EL (cell line): ENCODE measurements around the gene PPIA.

Experiments used
- DNase-seq: peaks from one replicate; pipeline ENCODE4 v3.0.0-alpha.2; 2016

The PPIA gene

DNA sequence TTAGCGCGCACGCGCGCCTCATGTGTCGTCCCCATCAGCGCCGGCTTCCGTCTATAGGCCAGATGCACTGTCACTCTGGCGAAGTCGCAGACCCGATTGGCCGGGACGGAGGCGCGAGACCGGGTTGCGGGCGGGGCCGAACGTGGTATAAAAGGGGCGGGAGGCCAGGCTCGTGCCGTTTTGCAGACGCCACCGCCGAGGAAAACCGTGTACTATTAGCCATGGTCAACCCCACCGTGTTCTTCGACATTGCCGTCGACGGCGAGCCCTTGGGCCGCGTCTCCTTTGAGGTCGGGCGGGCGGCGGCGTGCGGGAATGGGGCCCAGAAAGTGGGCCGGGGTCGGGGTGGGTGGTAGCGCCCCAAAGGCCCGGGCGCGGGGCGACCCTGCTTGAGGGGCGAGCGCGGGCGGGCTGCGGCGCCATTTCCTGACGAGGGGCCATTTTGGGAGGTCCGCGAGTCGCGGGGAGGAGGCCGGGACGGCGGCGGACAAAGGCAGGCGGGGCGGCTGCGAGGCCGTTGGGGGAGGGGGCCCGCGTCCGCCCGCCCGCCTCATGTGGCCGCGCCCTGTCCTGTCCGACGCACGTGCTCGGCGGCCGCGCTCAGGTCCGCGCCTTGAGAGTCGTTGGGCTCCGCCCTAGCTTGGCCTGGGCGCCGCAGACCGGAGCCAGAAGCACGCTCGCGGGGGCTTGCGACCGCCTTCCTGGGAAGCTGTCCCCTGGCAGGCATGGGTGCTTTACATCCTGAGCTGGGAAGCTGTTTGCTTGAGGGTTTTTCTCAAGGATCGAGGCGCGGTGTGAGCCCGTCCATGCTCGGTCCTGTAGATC, at the start of gene PPIA:
TSS of gene PPIA (plus strand) at position 178 of the 825 bp plus-strand sequence. CDS start at position 222, 44 bp downstream.
- DNase-seq: peak; percentile 99

DNA sequence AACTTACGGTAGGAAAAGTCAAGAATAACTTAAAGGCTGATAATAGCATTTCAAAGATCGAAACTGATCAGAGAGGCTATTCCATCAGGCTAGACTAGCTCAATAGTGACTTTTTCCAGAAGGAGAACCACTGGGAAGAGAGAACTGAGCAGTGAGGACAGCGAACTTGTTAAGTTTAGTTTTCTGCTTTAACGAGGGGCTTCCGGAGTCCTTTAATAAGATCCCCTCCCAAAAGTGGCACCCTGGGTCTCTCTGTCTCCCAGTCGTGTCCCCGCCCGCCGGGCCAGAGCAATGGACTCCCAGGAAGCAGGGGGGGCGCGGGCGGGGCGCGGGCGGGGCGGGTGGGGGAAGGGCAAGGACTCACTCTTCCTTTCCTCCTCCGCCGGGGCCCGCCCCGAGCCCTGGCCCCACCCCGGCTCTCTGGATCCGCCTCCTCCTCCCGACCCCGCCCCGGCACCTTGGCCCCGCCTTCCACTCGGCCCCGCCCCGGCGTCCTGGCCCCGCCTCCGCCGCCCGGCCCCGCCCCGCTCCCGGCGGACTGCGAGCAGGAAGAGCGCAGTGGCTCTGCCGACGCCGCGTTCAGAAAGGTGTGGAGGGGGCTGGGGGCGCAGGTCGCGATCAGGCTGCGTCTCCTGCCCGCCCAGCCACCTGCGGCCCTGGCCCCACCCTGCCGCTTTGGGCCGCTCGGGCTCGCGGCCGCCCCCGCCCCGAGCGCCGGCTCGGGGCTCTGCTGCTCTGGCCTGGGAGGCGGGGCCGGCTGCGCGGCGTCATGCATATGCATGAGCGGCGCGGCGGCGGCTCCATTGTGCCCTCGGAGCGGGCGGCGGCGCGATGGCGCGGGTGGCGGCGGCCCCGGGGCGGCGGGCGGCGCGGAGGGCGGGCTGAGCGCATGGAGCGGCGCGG, 48.2 kb upstream of the PPIA start, which contains the start of gene ZMIZ2:
TSS of gene ZMIZ2 (plus strand) at position 803 of the 903 bp plus-strand sequence. CDS start 7,403 bp downstream, outside the sequence.
- peak; percentile 88 for DNase-seq

DNA sequence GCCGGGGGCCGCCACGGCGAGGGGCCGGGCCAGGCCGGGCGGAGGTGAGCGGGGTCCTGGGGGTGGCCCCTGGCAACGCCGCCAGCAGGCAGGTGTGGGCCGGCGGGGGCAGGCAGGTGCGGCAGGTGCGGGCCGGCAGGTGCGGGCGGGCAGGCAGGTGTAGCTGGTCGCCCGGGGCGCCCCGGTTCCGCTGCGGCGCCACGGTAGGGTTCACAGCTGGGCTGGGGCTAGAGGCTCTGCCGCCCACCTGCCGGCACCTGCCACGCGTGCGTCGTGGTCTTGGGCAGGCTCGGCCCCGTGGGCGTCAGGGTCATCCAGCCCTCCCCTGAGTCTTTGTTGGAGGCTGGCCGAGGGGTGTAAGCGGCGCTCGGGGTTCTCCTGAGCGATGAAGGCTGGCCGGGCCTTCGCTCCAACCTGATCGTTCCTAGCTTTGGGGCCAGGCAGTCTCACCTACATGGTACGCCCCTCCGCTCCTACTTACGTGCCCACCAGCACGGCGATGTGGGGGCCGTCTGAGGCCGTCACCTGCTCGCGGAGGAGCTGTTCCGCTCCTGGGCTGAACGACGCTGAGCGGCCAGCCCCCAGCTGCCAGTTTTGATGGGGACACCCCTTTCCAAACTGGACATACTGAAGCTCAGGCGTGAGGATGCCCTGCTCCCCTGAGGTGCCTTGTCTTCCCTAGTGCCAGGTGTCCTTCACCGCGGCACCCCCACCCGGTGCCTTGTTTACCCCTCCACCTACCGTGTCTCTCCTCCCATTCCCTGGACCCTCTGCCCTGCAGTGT, 47.3 kb upstream of the PPIA start:
- no peak for DNase-seq

DNA sequence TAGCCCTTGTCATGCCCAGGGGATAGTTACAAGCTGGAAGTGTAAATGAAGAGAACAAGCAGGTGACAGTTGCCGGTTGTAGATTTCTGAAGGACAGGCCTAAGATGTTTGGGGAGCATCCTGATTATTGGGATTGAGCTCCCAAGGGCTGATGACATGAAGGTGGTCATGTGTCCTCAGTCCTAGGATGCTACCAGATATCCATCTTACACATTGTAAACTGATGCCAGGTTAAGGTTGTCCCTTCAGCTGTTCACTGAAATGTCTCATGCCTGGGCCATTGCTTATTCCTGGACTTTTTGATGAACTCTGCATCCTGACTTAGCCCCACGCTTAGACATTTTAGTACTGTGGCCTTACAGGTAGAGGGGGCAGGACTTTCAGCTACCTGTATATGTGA, 46.5 kb upstream of the PPIA start:
- DNase-seq: no peak

DNA sequence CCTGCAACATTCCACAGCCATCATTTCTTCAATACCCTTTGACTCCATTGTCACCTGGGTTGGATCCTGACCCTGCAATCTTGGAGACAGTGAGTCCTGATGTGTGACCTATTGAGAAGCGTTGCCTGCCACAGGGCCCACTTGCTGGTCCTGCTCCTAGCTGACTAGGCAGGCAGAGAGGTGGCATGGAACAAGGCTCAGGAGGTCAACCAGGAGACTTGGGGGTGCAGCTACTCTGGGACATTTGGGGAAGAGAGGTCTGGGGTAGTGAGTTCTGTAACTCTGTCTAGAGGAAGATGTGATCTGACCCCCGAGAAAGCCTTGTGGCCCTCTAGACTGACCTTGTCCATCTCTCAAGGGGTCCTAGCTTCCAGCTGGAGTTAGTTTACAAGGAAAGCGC, 46.1 kb upstream of the PPIA start:
- DNase-seq: no peak

DNA sequence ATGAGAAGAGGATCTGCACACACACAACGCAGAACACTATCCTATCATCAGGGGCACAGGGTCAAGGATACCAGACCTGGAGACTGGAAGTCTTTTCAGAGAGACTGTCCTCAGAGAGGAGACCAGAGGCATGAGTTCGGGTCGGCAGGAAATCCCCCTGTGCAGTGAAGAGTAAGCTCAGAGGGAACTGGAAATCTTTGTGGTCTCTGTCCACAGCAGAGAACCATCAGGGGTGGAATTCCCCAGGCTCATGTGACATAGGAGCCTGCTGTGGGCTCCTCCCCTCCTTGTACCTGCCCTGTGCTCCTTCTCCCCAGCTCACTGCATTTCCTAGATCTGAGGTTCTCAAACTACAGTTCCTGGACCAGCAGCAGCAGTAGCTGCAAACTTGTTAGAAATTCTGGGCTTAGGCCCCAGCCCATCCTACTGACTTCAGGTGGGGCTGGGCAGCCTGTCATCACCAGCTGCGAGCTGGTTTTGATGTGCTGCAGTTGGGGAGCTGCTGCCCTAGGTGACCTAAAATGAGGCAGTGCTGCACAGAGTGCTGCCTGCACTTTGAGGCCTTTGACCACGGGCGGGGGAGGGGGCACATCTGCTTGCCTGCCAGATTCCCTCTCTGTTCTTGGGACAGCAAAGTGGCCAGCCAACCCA, 45.4 kb upstream of the PPIA start:
- peak; percentile 24 for DNase-seq

DNA sequence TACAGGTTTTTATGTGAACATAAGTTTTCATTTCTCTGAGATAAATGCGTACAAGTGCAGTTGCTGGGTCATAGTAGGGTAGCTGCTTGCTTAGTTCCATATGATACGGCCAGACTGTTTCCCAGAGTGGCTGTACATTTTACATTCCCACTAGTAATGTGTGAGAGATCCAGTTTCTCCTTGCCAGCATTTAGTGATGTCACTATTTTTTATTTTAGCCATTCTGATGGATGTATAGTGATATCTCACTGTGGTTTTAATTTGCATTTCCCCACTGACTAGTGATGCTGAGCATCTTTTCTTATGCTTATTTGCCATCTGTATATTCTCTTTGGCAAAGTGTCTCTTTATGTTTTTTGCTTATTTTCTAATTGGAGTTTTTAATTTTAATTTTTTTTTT, 43.7 kb upstream of the PPIA start:
- no peak for DNase-seq

DNA sequence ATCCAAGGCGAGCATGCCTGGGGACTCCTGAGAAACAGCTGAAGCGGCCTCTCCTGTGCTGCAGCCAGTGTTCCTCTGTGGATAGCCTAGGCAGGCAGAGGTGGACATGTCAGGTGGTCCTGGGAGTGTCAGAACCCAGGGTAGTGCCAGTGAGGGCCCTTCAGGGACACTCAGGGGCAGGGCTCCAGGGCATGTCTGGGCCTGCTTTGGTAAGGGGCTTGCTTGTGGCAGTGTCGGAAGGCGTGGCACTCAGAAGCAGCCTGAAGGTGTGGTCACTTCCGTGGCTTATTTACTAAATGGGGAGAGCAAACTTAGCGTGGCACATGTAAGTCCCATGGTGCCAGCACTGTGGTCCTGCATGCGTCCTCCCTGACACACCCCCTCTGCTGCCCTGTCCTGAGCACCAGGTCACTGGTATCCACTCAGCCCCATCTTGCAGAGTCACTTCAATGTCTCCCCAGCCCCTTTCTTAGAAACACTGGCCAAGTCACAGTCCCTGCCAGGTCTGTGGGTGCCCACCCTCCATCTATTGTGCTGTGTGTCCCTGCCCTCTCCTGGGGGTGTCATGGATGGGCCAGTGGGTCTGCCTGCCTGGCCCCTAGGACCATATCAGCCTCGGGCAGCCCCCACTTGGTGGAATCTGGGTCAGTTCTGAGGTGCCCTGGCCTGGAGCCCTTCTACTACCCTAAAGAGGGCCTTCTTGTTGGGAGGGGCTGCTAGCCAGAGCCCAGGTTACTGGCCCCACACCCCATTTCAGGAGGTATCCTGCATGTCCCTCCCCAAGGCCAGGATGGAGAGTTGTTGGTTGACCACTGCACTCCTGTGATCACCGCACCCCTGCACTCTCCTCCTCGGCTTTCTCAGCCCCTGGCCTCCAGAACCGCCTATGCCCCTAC, 41.4 kb upstream of the PPIA start:
- no peak for DNase-seq

DNA sequence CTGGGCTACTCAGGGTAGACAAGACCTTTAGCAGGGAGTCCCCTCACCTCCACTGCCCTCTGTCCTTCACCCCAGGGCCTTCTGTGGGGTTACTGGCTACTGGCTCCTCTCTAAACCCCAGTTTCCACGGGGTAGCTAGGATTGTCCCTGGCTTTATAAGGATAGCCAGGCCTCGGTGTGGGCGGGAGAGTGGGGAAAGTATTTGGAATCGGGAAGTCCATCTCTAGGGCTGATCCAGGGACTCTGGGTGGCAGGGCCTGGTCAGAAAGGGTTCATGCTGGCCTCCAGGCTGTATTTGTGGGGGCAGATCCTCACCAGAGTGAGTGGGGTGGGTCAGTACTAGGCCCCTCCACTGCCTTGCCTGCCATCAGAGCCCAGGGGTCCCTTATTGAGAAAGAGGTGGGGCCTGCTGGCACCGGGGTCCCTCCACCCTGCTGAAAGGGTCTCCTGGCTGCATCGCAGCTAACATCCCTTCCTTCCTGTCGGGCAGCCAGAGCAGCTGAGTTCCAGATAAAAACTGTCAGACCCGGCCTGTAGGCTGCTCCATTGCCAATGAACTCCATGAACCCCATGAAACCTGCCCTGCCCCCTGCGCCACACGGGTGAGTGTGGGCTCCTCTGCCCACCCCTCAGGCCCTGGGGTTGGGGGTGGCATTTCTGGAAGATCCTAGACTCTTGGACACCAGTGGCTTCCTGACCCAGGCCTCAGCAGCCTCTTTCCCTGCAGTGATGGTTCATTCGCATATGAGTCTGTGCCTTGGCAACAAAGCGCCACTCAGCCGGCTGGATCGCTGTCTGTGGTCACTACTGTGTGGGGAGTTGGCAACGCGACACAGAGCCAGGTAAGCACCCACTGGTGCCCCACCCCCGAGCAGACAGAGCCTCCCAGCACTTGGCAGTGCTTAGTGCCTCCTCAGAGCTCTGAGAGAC, 40.5 kb upstream of the PPIA start:
- DNase-seq: no peak

DNA sequence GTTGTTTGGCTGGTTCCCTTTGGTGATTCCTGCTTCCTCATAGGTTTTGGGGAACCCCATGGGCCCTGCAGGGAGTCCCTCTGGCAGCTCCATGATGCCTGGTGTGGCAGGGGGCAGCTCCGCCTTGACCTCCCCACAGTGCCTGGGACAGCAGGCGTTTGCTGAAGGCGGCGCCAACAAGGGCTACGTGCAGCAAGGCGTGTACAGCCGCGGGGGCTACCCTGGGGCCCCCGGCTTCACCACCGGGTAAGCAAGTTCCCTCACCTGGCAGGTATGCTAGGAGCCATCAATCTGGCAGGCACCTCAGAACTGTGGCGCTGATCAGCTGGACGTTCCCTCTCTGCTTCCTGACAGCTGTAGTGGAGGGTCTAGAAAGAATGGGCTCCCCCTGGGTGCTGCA, 39.6 kb upstream of the PPIA start:
- DNase-seq: no peak

DNA sequence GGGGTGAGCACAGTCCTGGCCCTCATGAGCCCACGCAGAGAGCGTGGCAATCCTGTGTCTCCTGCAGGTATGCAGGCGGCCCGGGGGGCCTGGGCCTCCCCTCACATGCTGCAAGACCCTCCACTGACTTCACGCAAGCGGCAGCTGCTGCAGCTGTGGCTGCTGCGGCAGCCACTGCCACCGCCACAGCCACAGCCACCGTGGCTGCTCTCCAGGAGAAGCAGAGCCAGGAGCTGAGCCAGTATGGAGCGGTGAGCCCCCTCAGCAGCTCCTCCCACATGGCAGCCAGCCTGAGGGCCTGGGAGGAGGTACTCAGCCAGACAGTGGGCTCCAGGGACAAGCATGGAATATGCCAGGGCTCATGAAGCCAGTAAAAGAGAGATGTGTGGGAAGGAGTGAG, 39.2 kb upstream of the PPIA start:
- no peak for DNase-seq

DNA sequence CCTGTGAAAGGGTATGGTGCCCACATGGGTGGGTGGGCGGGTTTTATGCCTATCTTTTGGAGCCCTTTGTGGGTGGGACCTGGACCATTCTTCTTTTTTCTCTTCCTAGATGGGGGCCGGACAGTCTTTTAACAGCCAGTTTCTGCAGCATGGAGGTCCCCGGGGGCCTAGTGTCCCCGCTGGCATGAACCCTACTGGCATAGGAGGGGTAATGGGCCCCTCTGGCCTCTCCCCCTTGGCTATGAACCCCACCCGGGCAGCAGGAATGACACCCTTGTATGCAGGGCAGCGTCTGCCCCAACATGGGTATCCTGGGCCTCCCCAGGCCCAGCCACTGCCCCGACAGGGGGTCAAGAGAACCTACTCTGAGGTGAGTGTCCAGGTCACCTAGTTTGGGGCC, 38.7 kb upstream of the PPIA start:
- DNase-seq: no peak

DNA sequence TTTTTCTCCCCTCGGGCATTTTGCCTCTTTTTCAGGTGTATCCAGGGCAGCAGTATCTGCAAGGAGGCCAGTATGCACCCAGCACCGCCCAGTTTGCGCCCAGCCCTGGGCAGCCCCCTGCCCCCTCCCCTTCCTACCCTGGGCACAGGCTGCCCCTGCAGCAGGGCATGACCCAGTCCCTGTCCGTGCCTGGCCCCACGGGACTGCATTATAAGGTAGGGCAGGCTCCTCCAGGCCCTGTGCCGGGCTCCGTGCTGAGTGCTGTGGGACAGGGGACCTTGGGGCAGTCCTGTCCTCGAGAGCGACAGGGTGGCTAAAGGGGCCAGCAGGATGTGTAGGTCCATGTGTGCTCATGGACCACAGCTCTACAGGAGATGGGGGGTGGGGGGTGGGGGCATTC, 37.2 kb upstream of the PPIA start:
- DNase-seq: no peak

DNA sequence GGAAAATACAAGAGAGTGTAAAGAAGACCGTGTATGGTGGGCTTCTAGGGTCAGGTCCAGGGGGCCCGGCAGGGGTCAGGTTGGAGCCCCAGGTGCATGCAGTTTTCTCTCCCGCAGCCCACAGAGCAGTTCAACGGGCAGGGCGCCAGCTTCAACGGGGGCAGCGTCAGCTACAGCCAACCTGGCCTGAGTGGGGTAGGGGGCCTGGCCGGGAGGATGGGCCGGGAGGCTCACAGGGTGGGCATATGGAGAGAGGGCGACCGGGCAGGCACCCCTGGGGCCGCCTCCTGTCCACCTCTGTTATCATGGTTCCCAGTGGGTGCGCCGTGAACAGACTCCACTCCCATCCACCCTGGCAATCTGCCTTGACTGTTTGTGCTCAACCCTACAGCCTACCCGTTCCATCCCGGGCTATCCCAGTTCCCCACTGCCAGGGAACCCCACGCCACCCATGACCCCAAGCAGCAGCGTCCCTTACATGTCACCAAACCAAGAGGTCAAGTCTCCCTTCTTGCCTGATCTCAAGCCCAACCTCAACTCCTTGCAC, 36.4 kb upstream of the PPIA start:
- no peak for DNase-seq

DNA sequence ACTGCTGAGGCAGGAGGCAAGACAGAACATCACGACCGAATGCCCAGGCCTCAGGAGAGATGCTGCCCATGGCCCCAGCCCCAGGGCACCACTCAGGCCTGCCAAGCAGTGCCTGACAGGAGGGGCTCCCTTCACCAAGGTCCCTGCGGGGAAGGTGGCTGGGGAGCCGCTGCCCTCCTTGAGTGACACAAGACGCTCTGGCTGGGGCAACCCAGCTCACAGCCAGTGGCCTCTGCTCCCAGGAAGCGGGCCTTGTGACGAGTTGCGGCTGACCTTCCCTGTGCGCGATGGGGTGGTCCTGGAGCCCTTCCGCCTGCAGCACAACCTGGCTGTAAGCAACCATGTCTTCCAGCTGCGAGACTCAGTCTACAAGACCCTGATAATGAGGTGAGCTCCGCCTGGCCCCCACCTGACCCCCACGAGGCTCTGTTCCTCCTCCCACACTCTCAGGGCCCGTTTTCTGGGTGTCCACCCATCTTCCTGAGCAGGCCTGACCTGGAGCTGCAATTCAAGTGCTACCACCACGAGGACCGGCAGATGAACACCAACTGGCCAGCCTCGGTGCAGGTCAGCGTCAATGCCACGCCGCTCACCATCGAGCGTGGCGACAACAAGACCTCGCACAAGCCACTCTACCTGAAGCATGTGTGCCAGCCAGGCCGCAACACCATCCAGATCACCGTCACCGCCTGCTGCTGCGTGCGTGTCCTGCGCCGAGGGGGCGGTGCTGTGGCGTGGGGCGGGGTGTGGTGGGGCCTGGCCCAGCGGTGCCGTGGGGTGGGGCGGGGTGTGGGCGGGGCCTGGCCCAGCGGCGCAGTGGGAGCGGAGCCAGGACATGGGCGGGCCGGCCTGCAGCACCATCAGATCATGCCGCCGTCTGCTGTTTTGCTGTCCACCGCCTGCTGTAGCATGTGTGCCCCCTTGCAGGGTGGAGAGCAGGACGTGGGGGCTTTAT, 35.0 kb upstream of the PPIA start:
- DNase-seq: no peak

DNA sequence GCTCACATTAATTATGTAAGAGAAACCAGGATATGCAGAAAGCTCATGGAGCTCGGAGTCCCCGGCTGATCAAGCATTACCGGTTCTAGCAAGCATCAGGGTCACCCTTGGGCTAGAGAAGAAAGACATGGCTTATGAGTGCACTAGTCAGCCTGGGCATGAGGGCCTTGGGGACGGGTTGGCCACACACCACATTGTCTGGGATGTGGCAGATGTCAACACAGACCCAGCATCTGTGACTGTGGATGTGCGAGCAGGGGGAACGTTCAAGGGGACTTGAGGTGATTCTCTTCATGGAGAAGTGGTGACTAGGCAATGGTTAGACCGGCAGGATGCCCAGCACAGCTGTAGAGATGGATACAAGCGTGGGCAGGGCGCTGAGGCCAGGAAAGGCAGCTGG, 34.2 kb upstream of the PPIA start:
- no peak for DNase-seq

DNA sequence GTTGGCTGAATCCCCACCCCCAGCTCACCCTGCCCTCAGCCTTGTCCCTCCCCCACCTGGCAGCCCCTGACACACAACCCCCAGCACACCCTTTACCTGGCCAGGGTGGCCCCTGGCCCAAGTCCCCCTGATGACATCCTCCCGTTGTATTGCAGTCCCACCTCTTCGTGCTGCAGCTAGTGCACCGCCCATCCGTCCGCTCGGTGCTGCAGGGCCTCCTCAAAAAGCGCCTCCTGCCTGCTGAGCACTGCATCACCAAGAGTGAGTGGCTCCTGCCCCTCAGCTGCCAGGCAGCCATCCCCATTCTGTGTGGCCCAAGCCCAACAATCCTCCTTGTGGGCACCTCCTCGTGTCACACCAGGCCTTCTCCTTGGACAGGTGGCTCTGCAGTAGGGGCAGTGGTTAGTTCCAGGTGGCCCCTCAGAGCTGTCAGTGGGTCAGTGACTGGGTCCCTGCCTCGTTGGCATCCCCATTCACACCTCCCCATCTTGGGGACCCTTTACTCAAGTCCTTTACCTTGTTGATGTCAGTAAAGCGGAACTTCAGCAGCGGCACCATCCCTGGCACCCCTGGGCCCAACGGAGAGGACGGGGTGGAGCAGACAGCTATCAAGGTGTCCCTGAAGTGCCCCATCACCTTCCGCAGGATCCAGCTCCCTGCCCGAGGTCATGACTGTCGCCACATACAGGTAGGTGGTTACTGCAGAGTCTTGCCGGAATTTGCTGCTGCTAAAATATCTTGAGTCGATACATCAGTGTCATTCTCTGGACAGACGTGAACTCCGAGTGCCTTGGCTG, 33.6 kb upstream of the PPIA start:
- DNase-seq: no peak

DNA sequence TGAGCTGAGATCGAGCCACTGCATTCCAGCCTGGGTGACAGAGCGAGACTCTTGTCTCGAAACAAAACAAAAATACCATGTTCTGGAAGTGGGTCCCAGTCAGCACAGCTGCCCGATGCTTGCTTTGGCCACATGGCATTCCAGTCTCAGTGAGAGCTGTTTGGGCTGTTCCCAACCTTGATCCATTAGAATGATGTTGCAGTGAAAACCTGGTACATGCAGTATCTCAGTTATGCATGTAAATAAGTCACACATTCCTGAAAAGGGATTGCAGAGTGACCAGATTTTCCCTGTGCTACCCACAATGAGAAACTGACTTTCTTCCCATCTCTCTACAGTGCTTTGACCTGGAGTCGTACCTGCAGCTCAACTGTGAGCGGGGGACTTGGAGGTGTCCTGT, 32.4 kb upstream of the PPIA start:
- no peak for DNase-seq
